ENCODE data around the gene GALNT2. TPM values are rescaled to one million over a fixed set of nuclear protein-coding genes. Genes with fewer than 3 reads are reported as not detected.

The GALNT2 gene
- total and polyA plus RNA-seq, 7 donors: 8.4 to 43.8 (median 37.1) TPM

- intact Hi-C loops (cut with DNase I): no loop called here
- 84 to 89% methylated on average over 12 of the region's 12 CpGs for WGBS, 2 donors
- Histone ChIP-seq H3K4me1 (no peaks in the 10 kb centered on the region), H3K27me3 (peaks cover 0 to 5% (median 0%) of the 10 kb centered on the region in 3 donors), H3K27ac (no peak overlapping the region), H3K36me3 (no peaks in the 10 kb centered on the region), H3K9me3 (no peaks in the 10 kb centered on the region), H3K4me3 (no peak overlapping the region)
- peak; percentile 59 for DNase-seq
- no peak for TF ChIP-seq EP300 (IDR thresholded peaks at IDR 0.05)
- TF ChIP-seq POLR2A (IDR thresholded peaks at IDR 0.05): no peak
- TF ChIP-seq POLR2AphosphoS5 (IDR thresholded peaks at IDR 0.05): no peak
- no peak for TF ChIP-seq CTCF (IDR thresholded peaks at IDR 0.05)
These were observed 225.8 kb downstream of the GALNT2 start for GRCh38 chr1:230292689-230293389.

GRCh38 chr1:230293390-230293700, 226.3 kb downstream of the GALNT2 start:
- WGBS, 2 donors: 74 to 79% methylated on average over 7 of the region's 7 CpGs
- no peaks in the 10 kb centered on the region for H3K9me3 ChIP-seq
- intact Hi-C loops (cut with DNase I): no loop called here
- TF ChIP-seq EP300 (IDR thresholded peaks at IDR 0.05): no peak
- TF ChIP-seq CTCF (IDR thresholded peaks at IDR 0.05): no peak
- TF ChIP-seq POLR2AphosphoS5 (IDR thresholded peaks at IDR 0.05): no peak
- no peak for TF ChIP-seq POLR2A (IDR thresholded peaks at IDR 0.05)
- DNase-seq: peak; percentile 15
- peaks cover 0 to 3% (median 0%) of the 10 kb centered on the region in 3 donors for H3K27me3 ChIP-seq
- no peaks in the 10 kb centered on the region for H3K36me3 ChIP-seq
- no peak overlapping the region for H3K27ac ChIP-seq
- H3K4me1 ChIP-seq: no peaks in the 10 kb centered on the region
- no peak overlapping the region for H3K4me3 ChIP-seq

- H3K27me3 ChIP-seq: peaks cover 0 to 3% (median 0%) of the 10 kb centered on the region in 3 donors
- no peak overlapping the region for H3K4me3 ChIP-seq
- peak; percentile 4 for DNase-seq
- 85 to 90% methylated on average over 3 of the region's 3 CpGs for WGBS, 2 donors
- H3K4me1 ChIP-seq: no peaks in the 10 kb centered on the region
- no peaks in the 10 kb centered on the region for H3K36me3 ChIP-seq
- no peaks in the 10 kb centered on the region for H3K9me3 ChIP-seq
- no peak overlapping the region for H3K27ac ChIP-seq
- TF ChIP-seq POLR2A (IDR thresholded peaks at IDR 0.05): no peak
- no peak for TF ChIP-seq POLR2AphosphoS5 (IDR thresholded peaks at IDR 0.05)
- TF ChIP-seq EP300 (IDR thresholded peaks at IDR 0.05): no peak
- TF ChIP-seq CTCF (IDR thresholded peaks at IDR 0.05): no peak
- intact Hi-C loops (cut with DNase I): no loop called here
These were observed 228.3 kb downstream of the GALNT2 start for GRCh38 chr1:230295367-230295766.

- H3K36me3 ChIP-seq: no peaks in the 10 kb centered on the region
- peaks cover 0 to 3% (median 0%) of the 10 kb centered on the region in 3 donors for H3K27me3 ChIP-seq
- H3K27ac ChIP-seq: no peak overlapping the region
- H3K9me3 ChIP-seq: no peaks in the 10 kb centered on the region
- WGBS, 2 donors: 28 to 53% methylated on average over 15 of the region's 15 CpGs
- DNase-seq: peak; percentile 56
- intact Hi-C loops (cut with DNase I): no loop called here
- no peak overlapping the region for H3K4me3 ChIP-seq
- TF ChIP-seq CTCF (IDR thresholded peaks at IDR 0.05) (no peak), POLR2AphosphoS5 (IDR thresholded peaks at IDR 0.05) (no peak), EP300 (IDR thresholded peaks at IDR 0.05) (no peak), POLR2A (IDR thresholded peaks at IDR 0.05) (no peak)
- H3K4me1 ChIP-seq: no peaks in the 10 kb centered on the region
These were observed 232.4 kb downstream of the GALNT2 start for GRCh38 chr1:230299191-230300006.
